Right lobe of liver (tissue), 6 donors: Measurements from ENCODE around the gene TMEM51. TPM values are rescaled to one million over a fixed set of nuclear protein-coding genes. Genes with fewer than 3 reads are reported as not detected.

ENCODE experiments used
- ATAC-seq, 4 donors: fragments of 200-7000 bp; cut with Tn5 transposase; one replicate each; pipeline ENCODE4 v1.9.1; 2020; ENCODE audit warnings: mild to moderate bottlenecking in 4 of 4, moderate library complexity in 4 of 4
- DNase-seq, 3 donors: peaks; one replicate each; pipeline ENCODE4 v3.0.0-alpha.2; 2020
- H3K27ac ChIP-seq, 3 donors: fragments of 200-600 bp; one replicate each; pipeline ENCODE4 v1.8.0; 2022
- H3K27me3 ChIP-seq, 2 donors: fragments of 200-600 bp; one replicate each; pipeline ENCODE4 v1.8.0; 2022
- H3K36me3 ChIP-seq, 4 donors: fragments of 200-600 bp; sonication (generic) in 1 of 4; one replicate each; pipeline versions ENCODE4 v1.5.1 to v1.8.0; 2017 to 2022; ENCODE audit warnings: control low read depth in 1 of 4
- H3K4me1 ChIP-seq, 4 donors: fragments of 200-600 bp; sonication (generic) in 1 of 4; one replicate each; pipeline versions ENCODE4 v1.5.1 to v1.8.0; 2017 to 2022; ENCODE audit warnings: control low read depth in 1 of 4
- H3K4me3 ChIP-seq, 3 donors: fragments of 200-600 bp; one replicate each; pipeline ENCODE4 v1.8.0; 2022
- H3K9me3 ChIP-seq, 4 donors: fragments of 200-600 bp; sonication (generic) in 1 of 4; one replicate each; pipeline versions ENCODE4 v1.5.1 to v1.8.0; 2017 to 2022; ENCODE audit warnings: control low read depth in 1 of 4
- POLR2A ChIP-seq: fragments of 450-650 bp; IDR thresholded peaks from one replicate; pipeline ENCODE4 v1.6.1; 2017; ENCODE audit warnings: antibody characterized with exemption, mild to moderate bottlenecking
- WGBS: methylation state at CpG from one replicate; pipeline ENCODE4 v1.1.6; 2018; ENCODE audit warnings: low coverage, low lambda C conversion rate; ENCODE audit not compliant: insufficient coverage; ENCODE audit errors: missing lambda C conversion rate; 5-methylcytosine and 5-hydroxymethylcytosine counted together
- intact Hi-C, 2 donors: fragments of 100-400 bp; cut with DNase I; formaldehyde crosslinking; loops; one replicate each; pipeline versions ENCODE4 v1.11.2 to v1.14.1; 2022
- total RNA-seq, 6 experiments: library from RNA; depleted of rRNA in 2 of 6; stranded (reverse); fragments of >200 nt in 2 of 6; fragmentation: NEBNext Ultra II Directional in 3 of 6; extraction: Animal tissue kit (Norgen Biotek cat#: 25700) in 3 of 6; gene quantifications; one replicate each; pipeline versions ENCODE4 v1.1.0 to v1.2.4, GENCODE V29; 2016 to 2023
- TF ChIP-seq, protein P1 (sequence below), 4 donors: fragments of 200-600 bp in 3 of 4; fragments of 450-650 bp in 1 of 4; IDR thresholded peaks; one replicate each; pipeline versions ENCODE4 v1.5.1 to v1.8.0; 2016 to 2022; ENCODE audit warnings: antibody characterized with exemption in 4 of 4, mild to moderate bottlenecking in 2 of 4
- donor health status: DM: no; HTN: yes; CAD: no.
- donor health status: DM: no; HTN: no; CAD: no.
- donor health status: DM: no; HTN: no; CAD: no.
- donor health status: DM: no; HTN: yes; CAD: no.
- donor health status: DM: no; HTN: yes; CAD: no.

The TMEM51 gene
- total RNA-seq, 6 experiments from 2014 or later = 1.3 to 5.4 (median 1.9) TPM

GRCh38 chr1:15141935-15142539 is 11.5 kb upstream of the TMEM51 start:
- Histone ChIP-seq H3K9me3 (no peaks in the 10 kb centered on the region), H3K4me1 (no peaks in the 10 kb centered on the region), H3K4me3 (no peak overlapping the region), H3K36me3 (no peaks in the 10 kb centered on the region), H3K27ac (no peak overlapping the region), H3K27me3 (no peaks in the 10 kb centered on the region)
- TF ChIP-seq, protein P1, sequence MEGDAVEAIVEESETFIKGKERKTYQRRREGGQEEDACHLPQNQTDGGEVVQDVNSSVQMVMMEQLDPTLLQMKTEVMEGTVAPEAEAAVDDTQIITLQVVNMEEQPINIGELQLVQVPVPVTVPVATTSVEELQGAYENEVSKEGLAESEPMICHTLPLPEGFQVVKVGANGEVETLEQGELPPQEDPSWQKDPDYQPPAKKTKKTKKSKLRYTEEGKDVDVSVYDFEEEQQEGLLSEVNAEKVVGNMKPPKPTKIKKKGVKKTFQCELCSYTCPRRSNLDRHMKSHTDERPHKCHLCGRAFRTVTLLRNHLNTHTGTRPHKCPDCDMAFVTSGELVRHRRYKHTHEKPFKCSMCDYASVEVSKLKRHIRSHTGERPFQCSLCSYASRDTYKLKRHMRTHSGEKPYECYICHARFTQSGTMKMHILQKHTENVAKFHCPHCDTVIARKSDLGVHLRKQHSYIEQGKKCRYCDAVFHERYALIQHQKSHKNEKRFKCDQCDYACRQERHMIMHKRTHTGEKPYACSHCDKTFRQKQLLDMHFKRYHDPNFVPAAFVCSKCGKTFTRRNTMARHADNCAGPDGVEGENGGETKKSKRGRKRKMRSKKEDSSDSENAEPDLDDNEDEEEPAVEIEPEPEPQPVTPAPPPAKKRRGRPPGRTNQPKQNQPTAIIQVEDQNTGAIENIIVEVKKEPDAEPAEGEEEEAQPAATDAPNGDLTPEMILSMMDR (IDR thresholded peaks at IDR 0.05) = peak in 1 of 4 donors; percentile 7
- no peak for TF ChIP-seq POLR2A
- WGBS = 37% methylated on average over 6 of the region's 6 CpGs
- DNase-seq (no peak), ATAC-seq (peak in 2 of 4 donors; percentile 31 to 38)
- intact Hi-C loops = no loop called here

DNA sequence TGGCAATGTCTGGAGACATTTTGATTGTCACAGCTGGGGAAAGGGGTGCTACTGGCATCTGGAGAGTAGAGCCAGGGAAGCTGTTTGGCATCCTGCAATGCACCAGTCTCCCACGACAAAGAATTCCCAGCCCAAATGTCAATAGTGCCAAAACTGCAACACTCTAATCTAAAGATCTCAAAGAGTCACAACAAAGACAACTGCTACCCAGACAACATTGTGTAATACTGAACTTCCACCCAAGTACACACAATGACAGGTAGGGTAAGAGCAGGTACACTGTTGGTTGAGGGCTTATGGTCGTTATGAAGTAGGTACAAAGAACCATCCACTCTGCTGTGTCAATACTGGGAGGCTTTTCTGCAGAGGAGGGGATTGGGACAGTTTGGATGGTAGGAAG is 8.2 kb upstream of the TMEM51 start:
- no peaks in the 10 kb centered on the region for H3K36me3 ChIP-seq
- H3K9me3 ChIP-seq = no peaks in the 10 kb centered on the region
- ATAC-seq = peak in 1 of 4 donors; percentile 25
- H3K4me3 ChIP-seq = no peak overlapping the region
- no peak for TF ChIP-seq POLR2A
- TF ChIP-seq, protein P1 (IDR thresholded peaks at IDR 0.05) = no peak
- no peak overlapping the region for H3K27ac ChIP-seq
- WGBS = 14% methylated on average over 2 of the region's 2 CpGs
- no peaks in the 10 kb centered on the region for H3K4me1 ChIP-seq
- no peaks in the 10 kb centered on the region for H3K27me3 ChIP-seq
- intact Hi-C loops = no loop called here
- no peak for DNase-seq

GRCh38 chr1:15146142-15146680 is 7.3 kb upstream of the TMEM51 start:
- intact Hi-C loops = no loop called here
- DNase-seq = no peak
- Histone ChIP-seq H3K27me3 (no peaks in the 10 kb centered on the region), H3K4me1 (no peaks in the 10 kb centered on the region), H3K36me3 (no peaks in the 10 kb centered on the region), H3K27ac (no peak overlapping the region), H3K4me3 (no peak overlapping the region), H3K9me3 (no peaks in the 10 kb centered on the region)
- TF ChIP-seq, protein P1 (IDR thresholded peaks at IDR 0.05) = no peak
- TF ChIP-seq POLR2A = no peak
- ATAC-seq = peak in 1 of 4 donors; percentile 22
- 57% methylated on average over 2 of the region's 4 CpGs for WGBS

GRCh38 chr1:15146971-15147376 is 6.6 kb upstream of the TMEM51 start:
- Histone ChIP-seq H3K27me3 (peaks cover 0 to 1% of the 10 kb centered on the region in 2 donors), H3K4me3 (no peak overlapping the region), H3K27ac (no peak overlapping the region), H3K36me3 (no peaks in the 10 kb centered on the region), H3K4me1 (no peaks in the 10 kb centered on the region), H3K9me3 (no peaks in the 10 kb centered on the region)
- peak in 3 of 4 donors; percentile 23 to 27 (median 26) for ATAC-seq
- DNase-seq = no peak
- WGBS = 43% methylated on average over 3 of the region's 4 CpGs
- intact Hi-C loops = no loop called here
- no peak for TF ChIP-seq POLR2A
- TF ChIP-seq, protein P1 (IDR thresholded peaks at IDR 0.05) = no peak
